GM12873 (cell line): ENCODE results near the gene TRIO.

Source experiments
- CTCF ChIP-seq: IDR thresholded peaks from 2 replicates; pipeline ENCODE4 v1.5.1; 2012; ENCODE audit warnings: low read depth, mild to moderate bottlenecking, moderate library complexity, low read length, control low read depth; ENCODE audit not compliant: insufficient read depth; ENCODE audit errors: missing control alignments

TRIO gene

GRCh38 chr5:14219800-14220512, 76.8 kb downstream of the TRIO start:
- no peak for TF ChIP-seq CTCF

GRCh38 chr5:14220642-14221041, 77.5 kb downstream of the TRIO start:
- TF ChIP-seq CTCF = no peak

- no peak for TF ChIP-seq CTCF
These were observed 78.6 kb downstream of the TRIO start for GRCh38 chr5:14221732-14222131.

- no peak for TF ChIP-seq CTCF
These were observed 79.1 kb downstream of the TRIO start for GRCh38 chr5:14222206-14222605.

GRCh38 chr5:14223372-14223771, 80.2 kb downstream of the TRIO start:
- no peak for TF ChIP-seq CTCF

GRCh38 chr5:14225173-14225834, 82.2 kb downstream of the TRIO start:
- TF ChIP-seq CTCF = no peak

- TF ChIP-seq CTCF = no peak
These were observed 83.0 kb downstream of the TRIO start for GRCh38 chr5:14226149-14226548.
